Kidney capillary endothelial cell (primary cell): Measurements from ENCODE around the gene ARHGAP18.
A peak's percentile ranks its signal among the peaks of the same experiment; 100 is the strongest.

ENCODE experiments used
- DNase-seq: peaks from one replicate; pipeline ENCODE4 v3.0.0-alpha.2; 2018; ENCODE audit warnings: low spot score

The ARHGAP18 gene

GRCh38 chr6:129614464-129614863 is 95.5 kb downstream of the ARHGAP18 start:
- DNase-seq = no peak

GRCh38 chr6:129612440-129612839 is 97.5 kb downstream of the ARHGAP18 start:
- no peak for DNase-seq

- DNase-seq = no peak
These were observed 100.3 kb downstream of the ARHGAP18 start for GRCh38 chr6:129609635-129610034.

- DNase-seq = no peak
These were observed 101.0 kb downstream of the ARHGAP18 start for GRCh38 chr6:129608886-129609537.

DNA sequence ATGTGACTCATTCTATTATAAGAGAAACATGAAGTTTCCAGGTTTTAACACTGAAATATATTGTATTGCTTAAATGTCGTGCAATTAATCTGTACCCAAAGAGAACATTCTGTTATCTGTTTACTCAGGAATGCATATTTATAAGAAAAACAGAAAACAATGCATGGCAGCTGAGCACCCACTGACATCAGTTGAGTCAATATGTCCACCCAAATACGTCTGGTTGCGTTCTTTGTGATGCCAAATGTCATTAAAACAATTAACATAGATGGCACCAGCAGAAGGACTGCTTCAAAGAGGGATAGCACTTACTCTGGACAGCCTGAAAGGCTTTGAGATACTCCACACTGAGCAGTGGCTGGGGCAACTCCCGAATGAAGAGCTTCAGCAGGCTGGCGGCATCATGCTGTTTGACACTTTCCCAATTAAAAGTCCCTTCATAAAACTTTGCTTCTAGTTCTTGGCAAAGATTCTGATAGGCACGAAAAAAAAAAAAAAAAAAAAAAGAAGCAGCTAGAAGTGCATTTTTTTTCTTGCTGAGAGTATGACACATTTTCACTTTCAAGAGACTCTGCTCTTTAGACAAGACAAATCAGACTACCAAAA is 102.3 kb downstream of the ARHGAP18 start:
- no peak for DNase-seq

DNA sequence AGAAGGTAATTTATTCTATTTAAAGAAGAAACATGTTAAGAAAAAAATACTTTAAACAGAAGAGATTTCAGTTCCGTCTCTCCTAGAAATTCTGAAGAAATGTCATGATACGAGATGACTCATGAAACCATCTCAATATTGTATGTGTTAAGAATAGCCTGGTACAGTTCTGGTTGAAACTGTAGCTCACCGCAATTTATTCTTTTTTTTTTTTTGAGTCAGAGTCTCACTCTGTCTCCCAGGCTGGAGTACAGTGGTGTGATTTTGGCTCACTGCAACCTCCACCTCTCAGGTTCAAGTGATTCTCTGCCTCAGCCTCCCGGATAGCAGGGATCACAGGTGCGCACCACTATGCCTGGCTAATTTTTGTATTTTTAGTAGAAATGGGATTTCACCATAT is 103.3 kb downstream of the ARHGAP18 start:
- DNase-seq = no peak

DNA sequence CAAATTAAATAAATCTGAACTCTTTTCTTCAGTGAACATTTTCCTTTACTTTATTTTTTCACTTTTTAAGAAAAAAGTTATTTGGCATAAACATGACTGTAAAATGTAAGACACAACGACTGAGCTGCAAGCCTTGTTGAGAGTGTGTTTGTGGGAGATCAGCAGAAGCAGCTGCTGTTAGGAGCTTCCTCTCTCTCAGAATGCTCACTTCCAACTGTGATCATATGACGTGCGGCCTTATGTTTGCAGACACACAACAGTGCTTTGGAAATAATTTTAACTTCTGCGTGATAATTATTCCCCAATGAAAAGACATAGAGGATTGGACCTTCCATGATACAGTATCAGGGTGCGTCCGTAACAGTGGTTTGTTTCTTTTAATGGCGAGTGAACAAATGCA is 104.0 kb downstream of the ARHGAP18 start:
- no peak for DNase-seq

- DNase-seq = no peak
These were observed 104.9 kb downstream of the ARHGAP18 start for GRCh38 chr6:129605095-129605494.

GRCh38 chr6:129604321-129604720 is 105.7 kb downstream of the ARHGAP18 start:
- DNase-seq = no peak

DNA sequence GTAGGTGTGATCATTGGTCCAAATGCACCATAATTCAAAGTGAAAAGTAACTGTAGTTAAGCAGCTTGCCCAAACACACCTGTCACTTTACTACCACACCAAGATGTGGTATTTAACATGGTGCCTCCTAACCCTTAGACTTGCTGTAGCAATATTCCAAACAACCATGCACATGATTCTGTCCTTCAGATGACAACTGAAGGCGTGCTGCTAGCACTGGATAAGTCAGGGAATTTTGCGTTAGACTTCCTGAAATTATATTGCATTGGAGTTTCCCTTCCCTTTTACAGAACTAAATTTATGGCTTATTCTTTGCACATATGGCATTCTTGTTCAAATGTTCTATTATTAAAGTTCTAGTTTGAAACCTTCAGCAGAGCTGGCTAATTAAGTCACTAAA is 106.2 kb downstream of the ARHGAP18 start:
- DNase-seq = no peak

DNA sequence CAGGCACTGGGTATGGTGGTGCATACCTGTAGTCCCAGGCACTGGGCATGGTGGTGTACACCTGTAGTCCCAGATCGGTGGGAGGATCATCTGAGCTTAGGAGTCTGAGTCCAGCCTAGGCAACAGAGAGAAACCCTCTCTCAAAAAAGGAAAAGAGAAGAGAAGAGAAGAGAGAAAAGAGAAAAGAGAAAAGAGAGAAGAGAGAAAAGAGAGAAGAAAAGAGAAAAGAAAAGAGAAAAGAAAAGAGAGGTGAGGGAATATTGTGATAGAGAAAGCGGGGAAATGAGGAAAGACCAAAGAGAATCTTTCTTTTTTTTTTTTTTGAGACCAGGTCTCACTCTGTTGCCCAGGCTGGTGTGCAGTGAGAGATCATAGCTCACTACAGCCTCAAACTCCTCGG is 108.7 kb downstream of the ARHGAP18 start:
- no peak for DNase-seq

- DNase-seq = no peak
These were observed 110.5 kb downstream of the ARHGAP18 start for GRCh38 chr6:129599467-129599866.

DNA sequence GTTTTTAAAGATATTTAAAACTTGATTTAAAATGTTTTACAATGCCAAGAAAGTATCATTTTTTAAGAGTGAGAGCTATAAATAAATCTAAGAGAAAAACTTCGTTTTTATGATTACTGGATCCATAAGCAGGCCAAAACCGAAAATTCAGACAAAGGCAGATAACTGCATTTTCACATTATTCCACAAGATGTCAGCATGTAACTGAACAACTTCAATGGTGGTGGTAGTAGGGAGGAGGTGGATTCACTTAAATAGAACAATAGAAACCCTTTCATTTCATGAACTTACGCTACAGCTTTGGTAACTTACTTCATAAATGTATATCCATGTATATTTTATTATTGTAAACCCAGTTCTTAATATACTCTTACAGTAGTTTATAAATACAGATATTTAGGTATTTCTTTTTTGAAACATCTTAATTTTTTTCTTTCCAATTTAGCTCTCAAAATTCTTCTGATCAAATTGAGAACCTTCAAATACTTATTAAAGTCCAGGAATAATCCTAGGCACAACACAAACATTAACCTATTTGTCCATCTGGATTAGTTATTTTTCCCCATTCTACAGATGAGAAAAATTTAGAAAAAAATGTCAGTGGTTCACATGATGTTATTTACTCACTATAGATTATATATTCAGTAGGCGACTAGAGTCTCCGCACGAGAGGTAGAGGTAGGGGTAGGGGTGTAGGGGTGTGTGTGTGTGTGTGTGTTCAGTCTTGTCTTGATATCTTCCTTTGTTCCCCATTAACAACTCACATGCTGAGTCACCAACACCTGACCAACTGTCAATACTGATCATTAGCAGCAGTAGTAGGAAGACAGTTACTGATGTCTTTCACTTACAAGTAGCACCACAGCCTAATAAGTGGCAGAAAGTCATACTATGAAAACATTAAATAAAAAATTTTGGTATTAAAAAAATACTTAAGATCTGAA is 111.5 kb downstream of the ARHGAP18 start:
- peak; percentile 68 for DNase-seq

- DNase-seq = no peak
These were observed 112.8 kb downstream of the ARHGAP18 start for GRCh38 chr6:129597023-129597713.

DNA sequence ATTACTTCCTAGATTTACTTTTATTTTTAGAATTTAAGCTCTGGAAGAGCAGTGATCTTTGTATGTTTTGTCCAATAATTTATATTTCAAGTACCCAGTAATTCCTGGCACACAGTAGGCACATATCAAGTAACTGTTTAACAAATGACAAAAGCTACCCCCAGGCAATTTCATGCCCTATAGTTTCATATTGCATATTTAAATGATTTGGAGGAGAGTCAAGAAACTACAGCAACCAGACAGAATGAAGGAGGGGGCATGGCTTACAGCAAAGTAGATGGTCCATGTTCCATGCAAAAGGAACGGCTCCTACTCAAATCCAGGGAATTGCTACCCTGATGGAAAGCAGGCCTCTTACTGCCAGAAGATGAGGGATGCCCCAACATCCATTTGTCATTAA is 113.5 kb downstream of the ARHGAP18 start:
- no peak for DNase-seq

GRCh38 chr6:129593233-129593564 is 116.8 kb downstream of the ARHGAP18 start:
- DNase-seq = no peak

DNA sequence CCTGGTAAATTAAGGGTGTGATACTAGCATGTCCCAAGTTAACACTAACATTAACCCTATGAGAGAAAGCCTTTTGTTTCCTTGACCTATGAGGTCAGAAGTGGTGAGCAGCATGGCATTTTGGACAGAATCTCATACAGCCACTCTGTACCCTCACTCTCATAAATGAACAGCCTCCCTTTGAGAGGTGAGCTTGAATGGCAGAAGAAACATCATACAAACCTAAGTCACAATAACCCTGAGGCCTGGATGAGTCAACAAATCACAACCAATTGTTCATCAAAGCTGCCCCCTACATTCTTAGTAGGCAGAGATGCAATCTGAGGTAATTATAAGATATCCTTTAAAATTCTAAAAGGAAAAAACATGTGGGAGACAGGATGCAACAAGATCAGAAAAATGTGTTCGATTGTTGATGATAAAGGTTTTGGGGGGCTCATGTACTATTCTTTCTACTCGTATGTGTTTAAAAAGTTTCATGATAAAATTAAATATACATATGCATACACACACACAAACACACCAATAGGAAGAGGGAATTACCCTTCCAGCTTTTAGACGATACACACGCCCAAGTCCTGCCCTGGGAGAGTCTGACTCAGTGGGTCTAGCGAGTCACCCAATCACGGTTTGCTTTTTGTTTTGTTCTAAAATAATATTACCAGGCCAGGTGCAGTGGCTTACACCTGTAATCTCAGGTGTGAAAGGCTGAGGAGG is 117.3 kb downstream of the ARHGAP18 start:
- no peak for DNase-seq

- no peak for DNase-seq
These were observed 119.5 kb downstream of the ARHGAP18 start for GRCh38 chr6:129590408-129591022.

GRCh38 chr6:129586815-129587214 is 123.2 kb downstream of the ARHGAP18 start:
- no peak for DNase-seq

DNA sequence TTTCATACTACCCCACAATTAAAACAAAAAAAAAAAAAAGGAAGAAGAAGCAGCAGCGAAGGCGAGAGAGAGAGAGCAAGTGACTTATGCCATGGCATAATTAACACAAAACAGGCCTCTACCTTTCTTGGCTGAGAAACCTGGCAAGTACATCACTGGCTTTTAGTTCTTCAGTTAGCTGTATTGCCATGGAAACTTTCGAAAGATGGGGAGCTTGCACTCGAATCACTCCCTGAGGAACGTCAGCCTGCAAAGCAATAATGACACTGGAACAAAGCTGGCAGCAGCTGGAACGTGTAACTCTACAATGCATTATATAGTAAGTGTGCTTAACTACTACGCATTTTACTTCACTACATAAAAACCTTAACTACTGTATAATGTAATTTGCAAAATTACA is 126.1 kb downstream of the ARHGAP18 start:
- no peak for DNase-seq

GRCh38 chr6:129578315-129578714 is 131.7 kb downstream of the ARHGAP18 start:
- no peak for DNase-seq
